GM19468 (cell line): ENCODE results near the gene CPEB1.
"Not testable (repeated sequence)": the region's sequence is repeated elsewhere in the genome, so short reads cannot be mapped to it uniquely, and the experiment has no call there.

Experiments
- ATAC-seq: cut with Tn5 transposase; IDR thresholded peaks from one replicate; pipeline ENCODE4 v1.9.1; 2021; ENCODE audit warnings: mild to moderate bottlenecking, moderate library complexity, moderate number of reproducible peaks; ENCODE audit not compliant: unreplicated experiment; ENCODE audit errors: extremely low read depth

The CPEB1 gene

GRCh38 chr15:82551646-82552247 is 95.4 kb downstream of the CPEB1 start:
- no peak for ATAC-seq

GRCh38 chr15:82549199-82549665 is 97.9 kb downstream of the CPEB1 start:
- ATAC-seq = no peak

DNA sequence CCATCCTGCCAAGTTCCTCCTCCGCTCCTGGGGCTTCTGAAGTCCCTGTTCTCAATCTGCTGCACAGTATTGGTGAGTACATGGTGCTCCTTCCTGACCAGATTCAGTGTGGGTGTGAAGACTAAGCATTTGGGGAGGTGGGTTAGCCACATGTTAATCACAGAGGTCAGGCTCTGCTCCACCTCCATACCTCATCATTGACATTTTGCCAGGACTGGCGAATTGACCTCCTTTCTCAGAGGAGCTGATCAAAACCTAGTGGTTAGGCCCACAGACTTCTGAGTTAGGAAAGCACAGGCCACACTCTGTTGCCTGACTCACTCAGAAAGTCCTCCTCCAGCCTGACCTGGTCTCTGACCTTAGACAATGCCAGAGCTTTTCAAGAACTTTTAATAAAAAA is 98.5 kb downstream of the CPEB1 start:
- no peak for ATAC-seq

GRCh38 chr15:82545478-82545877 is 101.7 kb downstream of the CPEB1 start:
- no peak for ATAC-seq

GRCh38 chr15:82545002-82545401 is 102.2 kb downstream of the CPEB1 start:
- ATAC-seq = no peak

GRCh38 chr15:82544431-82544830 is 102.7 kb downstream of the CPEB1 start:
- no peak for ATAC-seq

DNA sequence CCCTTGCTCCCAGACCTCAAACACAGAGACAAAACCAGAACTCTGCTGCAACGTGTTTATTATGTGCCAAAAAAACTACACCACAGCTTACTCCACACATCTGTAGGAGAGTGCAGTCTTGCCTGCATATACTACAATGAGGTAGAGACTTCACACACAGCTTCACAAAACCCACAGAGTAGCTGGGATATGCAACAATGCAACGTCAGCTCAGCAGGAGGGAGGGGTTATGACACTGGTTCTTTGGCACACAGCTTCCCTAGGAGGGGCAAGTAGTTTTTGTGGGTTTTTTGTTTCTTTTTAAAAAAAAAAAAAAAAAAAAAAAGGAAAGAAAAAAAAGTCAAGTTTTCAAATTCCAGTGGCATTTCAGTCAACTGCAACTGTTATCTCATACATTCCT is 104.0 kb downstream of the CPEB1 start:
- ATAC-seq = no peak

DNA sequence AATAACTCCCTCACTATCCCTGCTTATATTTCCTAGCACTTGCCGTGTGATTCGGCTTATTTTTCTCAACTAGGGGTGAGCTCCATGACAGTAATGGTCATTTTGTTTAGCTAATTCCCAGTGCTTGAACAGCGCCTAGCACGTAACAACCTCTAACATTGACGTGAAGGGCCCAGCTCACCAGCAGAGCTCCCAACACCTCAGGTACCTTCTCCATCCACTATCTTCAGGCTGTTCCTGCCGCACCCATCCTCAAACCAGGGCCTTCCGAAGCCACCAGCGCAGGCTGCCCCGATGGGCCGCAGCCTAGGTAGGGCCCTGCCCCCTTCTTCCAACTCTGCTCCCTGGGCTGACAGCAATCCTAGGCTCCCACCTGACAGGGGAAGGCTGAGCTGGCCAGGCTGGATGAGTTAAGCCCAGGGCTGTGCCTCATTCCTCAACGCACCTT is 106.2 kb downstream of the CPEB1 start:
- no peak for ATAC-seq

DNA sequence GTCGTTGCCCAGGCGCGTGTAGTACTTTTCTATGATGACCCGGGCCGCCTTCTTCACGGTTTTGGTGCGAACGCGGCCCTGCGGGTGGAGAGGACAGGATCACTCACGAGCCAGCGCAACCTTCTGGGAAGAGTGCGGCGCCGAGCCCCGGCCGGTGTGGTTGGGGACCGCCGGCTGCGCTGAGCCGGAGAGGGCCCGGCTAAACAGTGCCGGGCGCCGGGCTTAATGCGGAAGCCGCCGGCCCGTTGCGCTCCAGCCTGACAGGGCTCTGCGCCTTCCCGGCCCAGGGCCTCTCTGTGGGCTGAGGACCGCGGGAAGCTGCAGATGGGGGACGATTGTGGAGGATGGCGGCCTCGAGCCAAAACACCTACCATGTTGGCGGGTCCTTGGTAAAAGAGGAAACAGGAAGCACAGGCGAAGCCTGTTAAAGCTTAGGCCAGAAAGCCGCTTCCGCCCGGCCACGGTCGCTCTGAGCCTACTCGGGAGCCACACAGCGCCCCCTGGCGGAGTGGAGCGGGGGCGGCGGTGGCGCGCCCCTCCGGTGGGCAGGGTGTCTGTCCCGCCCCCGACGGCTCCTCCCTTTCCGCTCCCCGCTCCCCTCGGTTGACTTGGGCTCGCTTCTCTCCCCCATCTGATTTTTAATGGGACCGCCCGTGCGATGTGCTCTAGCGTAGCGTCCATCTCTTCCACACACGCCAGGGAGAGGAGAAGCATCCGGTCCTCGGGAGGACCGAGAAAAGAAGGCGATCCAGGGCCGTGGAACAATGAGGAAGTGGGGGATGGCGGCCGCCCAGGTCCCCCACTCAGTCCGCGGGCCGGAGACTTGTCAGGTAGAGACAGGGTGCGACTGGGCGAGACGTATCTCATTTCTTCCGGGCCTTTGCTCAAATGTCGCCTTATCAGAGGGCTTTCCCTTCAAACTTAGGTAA is 106.8 kb downstream of the CPEB1 start, which contains the start of gene RPS17:
Gene RPS17, minus strand, starts transcription at position 403 of the 929 bp plus-strand sequence. Its CDS starts 29 bp downstream, at position 374.
- ATAC-seq = peak; percentile 97

- no peak for ATAC-seq
These were observed 107.5 kb downstream of the CPEB1 start for GRCh38 chr15:82539691-82540054.

GRCh38 chr15:82538961-82539690 is 108.0 kb downstream of the CPEB1 start:
- ATAC-seq = no peak

GRCh38 chr15:82537351-82537908 is 109.7 kb downstream of the CPEB1 start:
- ATAC-seq = no peak

DNA sequence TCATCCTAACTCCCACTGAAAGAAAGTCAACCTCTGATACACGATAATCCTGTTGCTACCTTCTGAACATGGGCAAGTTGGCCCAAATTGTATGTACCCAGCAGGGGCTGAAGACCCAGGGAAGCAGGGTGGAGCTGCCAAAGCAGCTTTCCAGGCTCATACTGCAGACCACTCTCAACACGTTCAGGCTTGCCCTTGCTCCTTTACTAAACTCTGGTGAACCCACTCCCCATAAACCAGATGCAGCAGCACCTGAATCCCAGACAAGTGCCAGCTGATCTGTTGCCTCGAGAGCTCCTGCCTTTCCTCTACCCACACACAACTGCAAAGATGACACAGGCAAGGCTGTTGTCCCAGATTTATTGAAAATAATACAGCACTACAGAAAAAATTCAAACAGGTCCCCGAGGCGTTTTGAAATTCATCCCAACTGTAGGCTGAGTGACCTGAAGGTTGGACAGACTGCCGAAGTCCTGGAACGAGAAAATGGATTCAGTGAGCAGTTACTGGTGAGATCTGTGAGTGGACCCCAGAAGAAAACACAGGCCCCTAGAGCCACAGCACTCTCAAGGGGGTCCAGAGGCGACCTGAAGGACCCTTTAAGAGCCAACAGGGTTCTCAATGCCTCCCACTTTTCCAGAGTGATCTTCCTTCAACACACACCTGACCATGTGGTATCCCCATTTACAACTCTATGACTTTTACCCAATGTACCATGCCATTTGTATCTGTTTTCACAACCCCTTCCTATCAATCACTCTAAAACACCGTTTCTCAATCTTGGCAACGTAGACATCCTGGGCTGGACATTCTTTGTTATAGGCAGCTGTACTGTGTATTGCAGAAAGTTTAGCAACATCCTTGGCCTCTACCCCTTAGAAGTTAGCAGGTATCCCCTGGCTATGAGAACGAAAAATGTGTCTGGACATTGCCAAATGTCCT is 110.5 kb downstream of the CPEB1 start:
- no peak for ATAC-seq

DNA sequence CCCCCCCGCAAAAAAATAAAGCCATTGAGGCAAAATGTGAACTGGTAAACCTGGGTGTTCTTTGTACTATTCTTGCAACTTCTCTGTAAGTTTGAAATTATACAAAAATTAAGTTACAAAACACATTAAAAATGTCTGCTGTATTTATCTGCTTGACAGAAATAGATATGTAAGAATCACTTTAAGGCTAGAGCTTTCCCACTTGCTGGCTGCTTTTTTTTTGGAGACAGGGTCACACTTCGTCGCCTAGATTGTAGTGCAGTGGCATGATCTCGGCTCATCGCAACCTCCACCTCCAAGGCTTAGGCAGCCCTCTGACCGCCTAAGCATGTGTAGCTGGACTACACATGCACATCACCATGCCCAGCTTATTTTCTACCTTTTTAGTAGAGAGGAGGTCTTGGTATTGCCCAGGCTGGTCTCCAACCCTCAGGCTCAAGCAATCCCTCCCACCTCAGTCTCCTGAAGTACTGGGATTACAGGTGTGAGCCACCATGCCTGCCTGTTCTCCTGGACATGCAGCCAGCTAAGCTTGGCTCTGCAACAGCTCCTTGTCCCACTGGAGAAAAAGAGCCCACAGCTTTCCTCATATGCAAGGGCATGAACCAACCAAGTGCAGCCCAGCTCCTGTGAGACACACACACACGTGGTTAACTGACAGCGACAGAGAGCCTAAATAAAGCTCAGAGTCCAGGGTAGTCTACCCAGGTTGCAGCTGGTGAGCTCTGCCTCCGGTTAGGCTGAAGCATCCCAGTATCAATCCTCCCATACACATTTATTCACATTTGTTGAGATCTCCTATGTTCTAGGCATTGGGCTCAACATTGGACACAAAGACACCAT is 111.4 kb downstream of the CPEB1 start:
- no peak for ATAC-seq

GRCh38 chr15:82535151-82535550 is 112.0 kb downstream of the CPEB1 start:
- ATAC-seq = not testable (repeated sequence)

DNA sequence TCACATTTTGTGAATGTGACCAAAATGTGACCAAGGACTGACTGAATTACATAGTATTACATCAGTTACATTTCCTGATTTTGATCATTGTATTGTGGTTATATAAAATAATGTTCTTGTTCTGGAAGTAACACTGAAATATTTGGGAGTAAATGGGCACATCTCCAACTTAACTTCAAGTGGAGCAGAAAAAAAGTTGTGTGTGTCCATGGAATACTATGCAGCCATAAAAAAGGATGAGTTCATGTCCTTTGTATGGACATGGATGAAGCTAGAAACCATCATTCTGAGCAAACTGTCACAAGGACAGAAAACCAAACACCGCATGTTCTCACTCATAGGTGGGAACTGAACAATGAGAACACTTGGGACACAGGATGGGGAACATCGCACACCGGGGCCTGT is 112.7 kb downstream of the CPEB1 start:
- ATAC-seq = not testable (repeated sequence)

DNA sequence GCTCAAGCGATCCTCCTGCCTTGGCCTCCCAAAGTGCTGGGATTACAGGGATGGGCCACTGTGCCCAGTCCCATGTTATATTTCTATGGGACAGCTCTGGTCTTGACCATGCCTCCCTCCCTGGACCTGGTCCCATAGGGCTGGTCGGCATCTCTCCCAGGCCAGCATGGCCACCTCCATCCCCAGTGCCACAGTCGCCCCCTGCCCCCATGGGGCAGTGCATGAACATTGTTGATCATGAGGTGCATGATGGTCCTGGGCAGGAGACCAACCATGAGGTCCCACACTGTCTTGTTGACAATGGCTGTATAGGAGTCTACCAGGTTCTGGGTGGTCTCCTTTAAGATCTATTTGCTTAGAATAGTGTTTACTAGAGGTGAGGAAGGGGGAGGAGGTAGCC is 113.4 kb downstream of the CPEB1 start:
- no peak for ATAC-seq

GRCh38 chr15:82532991-82533481 is 114.1 kb downstream of the CPEB1 start:
- no peak for ATAC-seq
